HCT116 (cell line): ENCODE measurements around the gene CTSL. TPM values are rescaled to one million over a fixed set of nuclear protein-coding genes. Genes with fewer than 3 reads are reported as not detected.

Source experiments
- ATAC-seq: fragments of 200-7000 bp; cut with Tn5 transposase; 2 replicates; pipeline ENCODE4 v1.9.1; 2020; ENCODE audit warnings: mild to moderate bottlenecking, moderate library complexity
- BruUV-seq: library from RNA; stranded (reverse); fragments of 400-500 nt; replicated peaks from 2 replicates; lab custom pipeline; 2021; lab: Mats Ljungman, UMichigan
- CTCF ChIA-PET: fragments of 300-600 bp; sonication (Branson Sonifier 250); formaldehyde crosslinking; loops from one replicate; lab custom pipeline; 2021; ENCODE audit warnings: antibody characterized with exemption; lab: Charles Lee
- POLR2A ChIA-PET: fragments of 300-600, 350-600 bp; sonication (Branson Sonifier 250); formaldehyde crosslinking; loops from one replicate; lab custom pipeline; 2021; ENCODE audit warnings: antibody characterized with exemption; lab: Charles Lee
- RAD21 ChIA-PET, 2 experiments: fragments of 300-600 bp; sonication (Branson Sonifier 250); formaldehyde crosslinking; loops; one replicate each; lab custom pipeline; 2023; ENCODE audit warnings: low total read pairs in 2 of 2; ENCODE audit not compliant: uncharacterized antibody in 2 of 2, unreplicated experiment in 2 of 2, low non-redundant PET in 1 of 2; lab: Charles Lee
- DNase-seq: peaks from one replicate; pipeline ENCODE4 v3.0.0-alpha.2; 2010; ENCODE audit warnings: low read depth, low spot score
- H2AFZ ChIP-seq: fragments of 200-600 bp; shearing (Covaris generic), sonication (generic); 2 replicates; pipeline ENCODE4 v1.6.1; 2017; ENCODE audit warnings: low read depth, mixed run types, mixed read lengths, antibody characterized with exemption, low read length; ENCODE audit not compliant: poor library complexity, severe bottlenecking
- H3K27ac ChIP-seq: 2 replicates; pipeline ENCODE4 v1.5.1; 2012; ENCODE audit warnings: low read depth, low read length
- H3K27me3 ChIP-seq: fragments of 200-600 bp; sonication (generic); 2 replicates; pipeline ENCODE4 v1.6.1; 2016; ENCODE audit warnings: mixed run types, low read length, mixed read lengths; ENCODE audit not compliant: insufficient read depth
- H3K36me3 ChIP-seq, 2 experiments: fragments of 200-500 bp in 1 of 2; fragments of 200-600 bp in 1 of 2; sonication (Bioruptor generic) in 1 of 2; sonication (generic) in 1 of 2; 2 replicates each; pipeline versions ENCODE4 v1.5.1 to v1.6.1; 2014 to 2016; ENCODE audit warnings: low read length in 2 of 2, inconsistent platforms in 1 of 2, mixed read lengths in 1 of 2, mixed run types in 1 of 2; ENCODE audit not compliant: insufficient read depth in 2 of 2, control insufficient read depth in 1 of 2
- H3K4me1 ChIP-seq, 2 experiments: fragments of 200-600 bp in 1 of 2; sonication (generic) in 1 of 2; 2 replicates each; pipeline versions ENCODE4 v1.5.1 to v1.6.1; 2012 to 2017; ENCODE audit warnings: low read length in 2 of 2, inconsistent platforms in 1 of 2, mild to moderate bottlenecking in 1 of 2, mixed read lengths in 1 of 2, mixed run types in 1 of 2, moderate library complexity in 1 of 2; ENCODE audit not compliant: insufficient read depth in 2 of 2, control insufficient read depth in 1 of 2
- H3K4me2 ChIP-seq: fragments of 200-600 bp; sonication (generic); 2 replicates; pipeline ENCODE4 v1.6.1; 2017; ENCODE audit warnings: mixed run types, low read length, mixed read lengths
- H3K4me3 ChIP-seq, 2 experiments: fragments of 200-600 bp in 1 of 2; sonication (generic) in 1 of 2; replicated peaks in 1 of 2; 2 replicates each; pipeline ENCODE4 v1.5.1; 2011 to 2016; ENCODE audit warnings: low read length in 2 of 2, control low read depth in 1 of 2, low read depth in 1 of 2, mild to moderate bottlenecking in 1 of 2, mixed read lengths in 1 of 2, mixed run types in 1 of 2
- H3K79me2 ChIP-seq: fragments of 200-600 bp; sonication (generic); 2 replicates; pipeline ENCODE4 v1.6.1; 2017; ENCODE audit warnings: mild to moderate bottlenecking, mixed run types, low read length, moderate library complexity, mixed read lengths; ENCODE audit not compliant: insufficient read depth
- H3K9ac ChIP-seq: fragments of 200-600 bp; sonication (generic); 2 replicates; pipeline ENCODE4 v1.6.1; 2016; ENCODE audit warnings: low read length, mixed read lengths
- H3K9me2 ChIP-seq: fragments of 200-600 bp; sonication (generic), shearing (Covaris generic); 2 replicates; pipeline ENCODE4 v1.6.1; 2017; ENCODE audit warnings: mixed run types, mild to moderate bottlenecking, moderate library complexity; ENCODE audit not compliant: insufficient read depth
- H3K9me3 ChIP-seq, 2 experiments: fragments of 200-500 bp in 1 of 2; fragments of 200-600 bp in 1 of 2; sonication (Bioruptor generic) in 1 of 2; sonication (generic) in 1 of 2; 2 replicates each; pipeline ENCODE4 v1.6.1; 2014 to 2017; ENCODE audit warnings: low read length in 2 of 2, mixed read lengths in 2 of 2, inconsistent platforms in 1 of 2, low read depth in 1 of 2, mild to moderate bottlenecking in 1 of 2, mixed run types in 1 of 2, moderate library complexity in 1 of 2; ENCODE audit not compliant: control insufficient read depth in 1 of 2, insufficient read depth in 1 of 2
- H4K20me1 ChIP-seq: fragments of 200-600 bp; sonication (generic), shearing (Covaris generic); 2 replicates; pipeline ENCODE4 v1.6.1; 2017; ENCODE audit warnings: mixed run types, mild to moderate bottlenecking, moderate library complexity; ENCODE audit not compliant: insufficient read depth
- CBX3 ChIP-seq: IDR thresholded peaks from 2 replicates; pipeline ENCODE4 v1.6.1; 2012; ENCODE audit warnings: low read depth
- CEBPB ChIP-seq: IDR thresholded peaks from 2 replicates; pipeline ENCODE4 v1.6.1; 2012; ENCODE audit warnings: low read depth
- EGR1 ChIP-seq: IDR thresholded peaks from 2 replicates; pipeline ENCODE4 v1.6.1; 2012; ENCODE audit warnings: low read depth
- ELF1 ChIP-seq: IDR thresholded peaks from 2 replicates; pipeline ENCODE4 v1.6.1; 2012; ENCODE audit warnings: low read depth, borderline replicate concordance
- EZH2 ChIP-seq: fragments of 200-600 bp; sonication (generic); IDR thresholded peaks from 2 replicates; pipeline ENCODE4 v1.6.1; 2017; ENCODE audit warnings: antibody characterized with exemption, mixed run types
- RAD21 ChIP-seq: IDR thresholded peaks from 2 replicates; pipeline ENCODE4 v1.6.1; 2012; ENCODE audit warnings: low read depth, mild to moderate bottlenecking
- SP1 ChIP-seq: IDR thresholded peaks from 2 replicates; pipeline ENCODE4 v1.6.1; 2012; ENCODE audit warnings: low read depth
- TCF7L2 ChIP-seq: IDR thresholded peaks from 2 replicates; pipeline ENCODE4 v1.7.0; 2011; ENCODE audit warnings: borderline replicate concordance, inconsistent platforms; ENCODE audit not compliant: insufficient read depth, insufficient read length; ENCODE audit errors: extremely low read depth
- YY1 ChIP-seq: IDR thresholded peaks from 2 replicates; pipeline ENCODE4 v1.6.1; 2011; ENCODE audit warnings: low read length, low read depth, moderate library complexity, mild to moderate bottlenecking; ENCODE audit not compliant: insufficient replicate concordance; ENCODE audit errors: extremely low read depth
- intact Hi-C: fragments of 100-400 bp; cut with micrococcal nuclease; formaldehyde crosslinking; loops from 2 replicates; pipeline ENCODE4 v1.10.0; 2022
- total RNA-seq: library from RNA; stranded (reverse); gene quantifications from one replicate; pipeline ENCODE4 v1.2.1, GENCODE V29; 2021; ENCODE audit not compliant: unreplicated experiment
- TF ChIP-seq, protein P1 (sequence below): IDR thresholded peaks from 2 replicates; pipeline ENCODE4 v1.6.1; 2012; ENCODE audit warnings: low read depth
- TF ChIP-seq, protein P2 (sequence below): IDR thresholded peaks from 2 replicates; pipeline ENCODE4 v1.6.1; 2012

The CTSL gene
- total RNA-seq, 1 experiment from 2014 or later: 63.1 TPM

DNA sequence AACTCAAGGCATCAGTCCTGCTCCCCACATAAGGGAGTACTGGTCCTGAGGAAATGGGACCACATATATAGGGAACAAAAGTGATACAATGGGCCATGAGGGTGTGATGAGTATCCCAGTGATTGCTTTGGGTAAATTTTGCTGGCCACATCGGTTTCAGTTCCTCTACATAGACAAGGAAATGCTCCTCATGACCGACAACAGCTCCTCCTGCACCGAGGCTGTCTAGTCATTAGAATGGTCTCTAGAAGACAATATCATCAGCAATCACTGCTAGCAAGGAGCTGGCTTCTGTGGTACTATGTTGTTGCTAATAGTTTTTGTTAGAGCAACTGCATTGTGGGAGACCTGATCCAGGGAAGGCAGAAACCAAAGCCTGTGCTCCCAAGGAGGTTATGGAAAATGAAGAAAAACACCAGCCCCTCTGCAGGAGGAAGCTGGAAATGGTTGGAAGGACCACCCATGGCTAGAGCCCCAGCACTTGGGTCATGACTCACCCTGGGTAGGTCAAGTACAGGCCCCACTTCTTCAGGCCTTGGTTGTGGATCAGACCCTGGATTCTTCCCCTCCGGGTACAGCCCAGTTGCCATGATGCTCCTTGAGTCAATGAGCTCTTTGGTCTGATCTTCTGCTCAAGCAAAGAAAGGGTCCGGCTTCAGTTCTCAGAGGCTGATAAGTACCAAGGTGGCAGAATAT, 3.4 kb upstream of the CTSL start (continued):
- no peak for TF ChIP-seq YY1
- no peak for TF ChIP-seq EGR1
- TF ChIP-seq, protein P1, sequence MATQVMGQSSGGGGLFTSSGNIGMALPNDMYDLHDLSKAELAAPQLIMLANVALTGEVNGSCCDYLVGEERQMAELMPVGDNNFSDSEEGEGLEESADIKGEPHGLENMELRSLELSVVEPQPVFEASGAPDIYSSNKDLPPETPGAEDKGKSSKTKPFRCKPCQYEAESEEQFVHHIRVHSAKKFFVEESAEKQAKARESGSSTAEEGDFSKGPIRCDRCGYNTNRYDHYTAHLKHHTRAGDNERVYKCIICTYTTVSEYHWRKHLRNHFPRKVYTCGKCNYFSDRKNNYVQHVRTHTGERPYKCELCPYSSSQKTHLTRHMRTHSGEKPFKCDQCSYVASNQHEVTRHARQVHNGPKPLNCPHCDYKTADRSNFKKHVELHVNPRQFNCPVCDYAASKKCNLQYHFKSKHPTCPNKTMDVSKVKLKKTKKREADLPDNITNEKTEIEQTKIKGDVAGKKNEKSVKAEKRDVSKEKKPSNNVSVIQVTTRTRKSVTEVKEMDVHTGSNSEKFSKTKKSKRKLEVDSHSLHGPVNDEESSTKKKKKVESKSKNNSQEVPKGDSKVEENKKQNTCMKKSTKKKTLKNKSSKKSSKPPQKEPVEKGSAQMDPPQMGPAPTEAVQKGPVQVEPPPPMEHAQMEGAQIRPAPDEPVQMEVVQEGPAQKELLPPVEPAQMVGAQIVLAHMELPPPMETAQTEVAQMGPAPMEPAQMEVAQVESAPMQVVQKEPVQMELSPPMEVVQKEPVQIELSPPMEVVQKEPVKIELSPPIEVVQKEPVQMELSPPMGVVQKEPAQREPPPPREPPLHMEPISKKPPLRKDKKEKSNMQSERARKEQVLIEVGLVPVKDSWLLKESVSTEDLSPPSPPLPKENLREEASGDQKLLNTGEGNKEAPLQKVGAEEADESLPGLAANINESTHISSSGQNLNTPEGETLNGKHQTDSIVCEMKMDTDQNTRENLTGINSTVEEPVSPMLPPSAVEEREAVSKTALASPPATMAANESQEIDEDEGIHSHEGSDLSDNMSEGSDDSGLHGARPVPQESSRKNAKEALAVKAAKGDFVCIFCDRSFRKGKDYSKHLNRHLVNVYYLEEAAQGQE: no peak
- TF ChIP-seq SP1: no peak
- TF ChIP-seq CEBPB: no peak
- TF ChIP-seq EZH2: no peak
- TF ChIP-seq TCF7L2: no peak
- TF ChIP-seq ELF1: no peak
- no peak for TF ChIP-seq CBX3
- TF ChIP-seq, all 23 proteins: peak for 0

DNA sequence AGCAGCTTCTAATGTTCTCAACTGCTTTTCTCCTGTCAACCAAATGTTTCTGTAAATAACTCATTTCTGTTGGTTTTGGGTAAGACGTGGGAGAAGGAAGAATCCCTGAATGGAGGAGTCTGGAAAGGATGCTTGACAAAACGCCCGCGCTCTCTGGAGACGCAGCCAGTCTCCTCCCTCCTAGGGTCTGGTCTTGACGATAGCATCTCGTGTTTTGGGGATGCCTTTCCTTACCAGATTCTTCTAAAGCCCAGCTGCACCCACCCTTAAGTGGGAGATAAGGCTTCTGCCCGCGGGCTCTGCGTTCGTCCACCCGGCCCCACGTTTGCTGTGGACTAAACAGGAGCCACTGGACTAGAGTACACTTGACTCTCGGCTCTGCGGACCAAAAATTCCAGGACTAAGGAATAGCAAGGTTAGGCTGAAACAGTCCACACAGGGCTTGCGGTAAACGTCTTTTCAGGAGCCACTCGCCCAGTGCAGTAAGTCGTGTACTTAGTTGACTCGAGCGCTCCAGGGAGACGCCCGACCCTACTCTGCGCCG, 491 bp upstream of the CTSL start:
- Histone ChIP-seq H3K27me3 (no peaks in the 10 kb centered on the region), H3K4me2 (peak overlapping the region; percentile 97), H3K4me3 (peak overlapping the region; percentile 78 to 90), H3K9me2 (no peaks in the 10 kb centered on the region), H3K36me3 (peaks cover 10 to 20% of the 10 kb centered on the region in 2 experiments; a peak in 2 of 4 replicates), H3K27ac (peak overlapping the region; percentile 68; the same call in 1 of the 2 replicates), H3K9me3 (no peaks in the 10 kb centered on the region), H4K20me1 (no peaks in the 10 kb centered on the region), H3K9ac (peak overlapping the region; percentile 72), H3K79me2 (no peaks in the 10 kb centered on the region), H3K4me1 (peaks cover 9 to 14% of the 10 kb centered on the region in 2 experiments; a peak in 3 of 4 replicates), H2AFZ (peak overlapping the region; percentile 79)
- POLR2A ChIA-PET: interaction anchor here (0.9 to 1.5 kb wide), 5 partner anchors 11 to 45 kb away, joined by 3 to 14 read pairs (median 3); no protein-coding TSS in a partner anchor
- intact Hi-C loops: no loop called here
- CTCF ChIA-PET: interaction anchor here (1.6 to 1.7 kb wide), 2 partner anchors 10 to 12 kb away, joined by 3 to 5 read pairs; no protein-coding TSS in a partner anchor
- no TSS peak for BruUV-seq
- DNase-seq (no peak), ATAC-seq (no peak)
- RAD21 ChIA-PET: interaction anchor here in 1 of 2 experiments (0.9 to 1.2 kb wide), 2 partner anchors 41 to 88 kb away, joined by 3 read pairs; no protein-coding TSS in a partner anchor
- no peak for TF ChIP-seq RAD21
- TF ChIP-seq, protein P2, sequence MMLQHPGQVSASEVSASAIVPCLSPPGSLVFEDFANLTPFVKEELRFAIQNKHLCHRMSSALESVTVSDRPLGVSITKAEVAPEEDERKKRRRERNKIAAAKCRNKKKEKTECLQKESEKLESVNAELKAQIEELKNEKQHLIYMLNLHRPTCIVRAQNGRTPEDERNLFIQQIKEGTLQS: no peak
- TF ChIP-seq, protein P1: no peak
